ENCODE results near the gene KDM5B. TPM values are rescaled to one million over a fixed set of nuclear protein-coding genes. Genes with fewer than 3 reads are reported as not detected.
"Not testable (repeated sequence)": the region's sequence is repeated elsewhere in the genome, so short reads cannot be mapped to it uniquely, and the experiment has no call there.

The KDM5B gene
- total RNA-seq, 4 donors from 2014 or later: 43.8 to 66.8 (median 51.9) TPM

- H3K9me3 ChIP-seq: no peaks in the 10 kb centered on the region
- no peak for DNase-seq
- no peak overlapping the region for H3K27ac ChIP-seq
- no peak for TF ChIP-seq CTCF (IDR thresholded peaks at IDR 0.05)
- TF ChIP-seq POLR2A (IDR thresholded peaks at IDR 0.05): no peak
- peaks cover 0 to 11% (median 0%) of the 10 kb centered on the region in 4 donors for H3K4me1 ChIP-seq
- no peaks in the 10 kb centered on the region for H3K27me3 ChIP-seq
- H3K4me3 ChIP-seq: no peak overlapping the region
- H3K36me3 ChIP-seq: no peaks in the 10 kb centered on the region
Measured at GRCh38 chr1:202837746-202838262, 29.6 kb upstream of the KDM5B start.

- no peak overlapping the region for H3K27ac ChIP-seq
- TF ChIP-seq POLR2A (IDR thresholded peaks at IDR 0.05) (no peak), CTCF (IDR thresholded peaks at IDR 0.05) (no peak)
- no peak for DNase-seq
- no peaks in the 10 kb centered on the region for H3K27me3 ChIP-seq
- H3K9me3 ChIP-seq: no peaks in the 10 kb centered on the region
- no peak overlapping the region for H3K4me3 ChIP-seq
- peaks cover 0 to 11% (median 0%) of the 10 kb centered on the region in 4 donors for H3K4me1 ChIP-seq
- no peaks in the 10 kb centered on the region for H3K36me3 ChIP-seq
Measured at GRCh38 chr1:202836623-202837403, 28.6 kb upstream of the KDM5B start.

GRCh38 chr1:202835548-202836072 is 27.4 kb upstream of the KDM5B start:
- peak in 2 of 3 donors; percentile 34 to 60 for DNase-seq
- no peak overlapping the region for H3K4me3 ChIP-seq
- H3K4me1 ChIP-seq: peaks cover 0 to 11% (median 0%) of the 10 kb centered on the region in 4 donors

GRCh38 chr1:202834771-202835547 is 26.7 kb upstream of the KDM5B start:
- TF ChIP-seq POLR2A (IDR thresholded peaks at IDR 0.05) (no peak), CTCF (IDR thresholded peaks at IDR 0.05) (no peak)
- Histone ChIP-seq H3K36me3 (no peaks in the 10 kb centered on the region), H3K27me3 (no peaks in the 10 kb centered on the region), H3K9me3 (no peaks in the 10 kb centered on the region), H3K4me1 (peaks cover 0 to 11% (median 0%) of the 10 kb centered on the region in 4 donors), H3K27ac (no peak overlapping the region), H3K4me3 (no peak overlapping the region)
- no peak for DNase-seq

More at GRCh38 chr1:202835548-202836072, 27.4 kb upstream of the KDM5B start:
- TF ChIP-seq CTCF (IDR thresholded peaks at IDR 0.05) (no peak), POLR2A (IDR thresholded peaks at IDR 0.05) (no peak)
- no peak overlapping the region for H3K27ac ChIP-seq
- no peaks in the 10 kb centered on the region for H3K36me3 ChIP-seq
- no peaks in the 10 kb centered on the region for H3K27me3 ChIP-seq
- no peaks in the 10 kb centered on the region for H3K9me3 ChIP-seq

- H3K4me1 ChIP-seq: peaks cover 0 to 11% (median 0%) of the 10 kb centered on the region in 4 donors
- no peak overlapping the region for H3K27ac ChIP-seq
- no peaks in the 10 kb centered on the region for H3K36me3 ChIP-seq
- TF ChIP-seq CTCF (IDR thresholded peaks at IDR 0.05) (no peak), POLR2A (IDR thresholded peaks at IDR 0.05) (no peak)
- no peaks in the 10 kb centered on the region for H3K9me3 ChIP-seq
- no peak overlapping the region for H3K4me3 ChIP-seq
- DNase-seq: no peak
- H3K27me3 ChIP-seq: no peaks in the 10 kb centered on the region
Measured at GRCh38 chr1:202831906-202832305, 23.7 kb upstream of the KDM5B start.

GRCh38 chr1:202829223-202829622 is 21.0 kb upstream of the KDM5B start:
- not testable (repeated sequence) for DNase-seq, H3K4me1 ChIP-seq, H3K27ac ChIP-seq, H3K4me3 ChIP-seq, H3K9me3 ChIP-seq, H3K27me3 ChIP-seq, H3K36me3 ChIP-seq
